Sigmoid colon (tissue), 4 donors: ENCODE results near the gene RAI14.
"Not testable (repeated sequence)": the region's sequence is repeated elsewhere in the genome, so short reads cannot be mapped to it uniquely, and the experiment has no call there.

Experiments
- CTCF ChIP-seq, 4 experiments: fragments of 450-650 bp in 3 of 4; fragments of 200-600 bp in 1 of 4; IDR thresholded peaks; one replicate each; pipeline ENCODE4 v1.5.1; 2016 to 2019; ENCODE audit warnings: antibody characterized with exemption in 4 of 4, mild to moderate bottlenecking in 3 of 4, moderate library complexity in 2 of 4
- EP300 ChIP-seq, 4 donors: sonication (generic); formaldehyde crosslinking; IDR thresholded peaks; one replicate each; pipeline ENCODE4 v1.6.1; 2017; ENCODE audit warnings: antibody characterized with exemption in 4 of 4
- POLR2A ChIP-seq, 2 donors: fragments of 450-650 bp; IDR thresholded peaks; one replicate each; pipeline ENCODE4 v1.6.1; 2016; ENCODE audit warnings: antibody characterized with exemption in 2 of 2, mild to moderate bottlenecking in 2 of 2, moderate library complexity in 2 of 2

GRCh38 chr5:34759213-34759612, 103.1 kb downstream of the RAI14 start:
- not testable (repeated sequence) for TF ChIP-seq EP300, CTCF, POLR2A (IDR thresholded peaks at IDR 0.05)
